Tibial artery (tissue), 4 donors: ENCODE data around the gene MPP2.
A peak's percentile ranks its signal among the peaks of the same experiment; 100 is the strongest.

ENCODE experiments used
- DNase-seq, 2 donors: peaks; one replicate each; pipeline ENCODE4 v3.0.0-alpha.2; 2019
- H3K27ac ChIP-seq, 2 donors: fragments of 200-600 bp; sonication (generic) in 1 of 2; 1 replicate in 1 of 2; 2 replicates in 1 of 2; pipeline ENCODE4 v1.5.1; 2018 to 2019; ENCODE audit warnings: mild to moderate bottlenecking in 1 of 2
- H3K27me3 ChIP-seq, 2 donors: fragments of 200-600 bp; sonication (generic) in 1 of 2; one replicate each; pipeline versions ENCODE4 v1.5.1 to v1.6.0; 2016 to 2019
- H3K36me3 ChIP-seq, 3 donors: fragments of 200-600 bp; sonication (generic) in 2 of 3; one replicate each; pipeline ENCODE4 v1.5.1; 2016 to 2019; ENCODE audit warnings: mild to moderate bottlenecking in 2 of 3
- H3K4me1 ChIP-seq, 4 donors: fragments of 200-600 bp; sonication (generic) in 2 of 4; 1 replicate in 3 of 4; 2 replicates in 1 of 4; pipeline ENCODE4 v1.5.1; 2016 to 2019
- H3K4me3 ChIP-seq, 2 donors: fragments of 200-600 bp; sonication (generic) in 1 of 2; 1 replicate in 1 of 2; 2 replicates in 1 of 2; pipeline ENCODE4 v1.5.1; 2018 to 2019; ENCODE audit warnings: mild to moderate bottlenecking in 2 of 2
- H3K9me3 ChIP-seq, 3 donors: fragments of 200-600 bp; sonication (generic) in 1 of 3; one replicate each; pipeline ENCODE4 v1.5.1; 2016 to 2019
- intact Hi-C: fragments of 100-400 bp; cut with DNase I; formaldehyde crosslinking; loops from one replicate; pipeline ENCODE4 v1.15.0; 2023; ENCODE audit warnings: low total_unique reads
- TF ChIP-seq, protein P1 (sequence below), 2 experiments: fragments of 200-600 bp in 1 of 2; fragments of 450-650 bp in 1 of 2; IDR thresholded peaks; one replicate each; pipeline ENCODE4 v1.5.1; 2017 to 2019; ENCODE audit warnings: antibody characterized with exemption in 2 of 2, mild to moderate bottlenecking in 1 of 2, moderate library complexity in 1 of 2

Gene MPP2

DNA sequence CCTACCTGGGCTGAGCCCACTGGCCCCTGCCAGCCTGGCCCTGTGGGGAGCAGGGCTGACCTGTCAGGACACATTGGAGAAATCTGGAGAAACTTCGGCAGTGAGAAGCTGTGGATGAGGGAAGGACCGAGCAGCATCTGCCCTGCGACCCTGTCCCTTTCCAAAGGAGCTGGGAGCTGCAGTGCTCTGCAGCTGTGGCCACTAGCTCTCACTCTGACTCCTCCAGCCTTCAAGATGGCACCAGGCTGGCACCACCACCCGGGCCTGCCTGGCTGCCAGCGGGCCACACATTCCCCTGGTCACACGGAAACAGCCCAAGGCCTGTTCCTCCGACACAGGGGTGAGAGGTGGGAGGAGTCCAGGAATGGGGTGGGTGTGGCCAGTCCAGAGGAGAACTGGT lies 30.3 kb downstream of the MPP2 start:
- H3K4me1 ChIP-seq: peaks cover 0 to 8% (median 1%) of the 10 kb centered on the region in 4 donors
- no peak for DNase-seq
- no peak overlapping the region for H3K27ac ChIP-seq
- intact Hi-C loops: loop anchor here (10.0 kb wide), 2 partner anchors 68 to 118 kb away; partner anchors contain the start of gene PPY
- peaks cover 5 to 28% (median 13%) of the 10 kb centered on the region in 3 donors for H3K36me3 ChIP-seq
- H3K27me3 ChIP-seq: peaks cover 0 to 6% of the 10 kb centered on the region in 2 donors
- no peak overlapping the region for H3K4me3 ChIP-seq
- TF ChIP-seq, protein P1, sequence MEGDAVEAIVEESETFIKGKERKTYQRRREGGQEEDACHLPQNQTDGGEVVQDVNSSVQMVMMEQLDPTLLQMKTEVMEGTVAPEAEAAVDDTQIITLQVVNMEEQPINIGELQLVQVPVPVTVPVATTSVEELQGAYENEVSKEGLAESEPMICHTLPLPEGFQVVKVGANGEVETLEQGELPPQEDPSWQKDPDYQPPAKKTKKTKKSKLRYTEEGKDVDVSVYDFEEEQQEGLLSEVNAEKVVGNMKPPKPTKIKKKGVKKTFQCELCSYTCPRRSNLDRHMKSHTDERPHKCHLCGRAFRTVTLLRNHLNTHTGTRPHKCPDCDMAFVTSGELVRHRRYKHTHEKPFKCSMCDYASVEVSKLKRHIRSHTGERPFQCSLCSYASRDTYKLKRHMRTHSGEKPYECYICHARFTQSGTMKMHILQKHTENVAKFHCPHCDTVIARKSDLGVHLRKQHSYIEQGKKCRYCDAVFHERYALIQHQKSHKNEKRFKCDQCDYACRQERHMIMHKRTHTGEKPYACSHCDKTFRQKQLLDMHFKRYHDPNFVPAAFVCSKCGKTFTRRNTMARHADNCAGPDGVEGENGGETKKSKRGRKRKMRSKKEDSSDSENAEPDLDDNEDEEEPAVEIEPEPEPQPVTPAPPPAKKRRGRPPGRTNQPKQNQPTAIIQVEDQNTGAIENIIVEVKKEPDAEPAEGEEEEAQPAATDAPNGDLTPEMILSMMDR (IDR thresholded peaks at IDR 0.05): no peak
- H3K9me3 ChIP-seq: no peaks in the 10 kb centered on the region

DNA sequence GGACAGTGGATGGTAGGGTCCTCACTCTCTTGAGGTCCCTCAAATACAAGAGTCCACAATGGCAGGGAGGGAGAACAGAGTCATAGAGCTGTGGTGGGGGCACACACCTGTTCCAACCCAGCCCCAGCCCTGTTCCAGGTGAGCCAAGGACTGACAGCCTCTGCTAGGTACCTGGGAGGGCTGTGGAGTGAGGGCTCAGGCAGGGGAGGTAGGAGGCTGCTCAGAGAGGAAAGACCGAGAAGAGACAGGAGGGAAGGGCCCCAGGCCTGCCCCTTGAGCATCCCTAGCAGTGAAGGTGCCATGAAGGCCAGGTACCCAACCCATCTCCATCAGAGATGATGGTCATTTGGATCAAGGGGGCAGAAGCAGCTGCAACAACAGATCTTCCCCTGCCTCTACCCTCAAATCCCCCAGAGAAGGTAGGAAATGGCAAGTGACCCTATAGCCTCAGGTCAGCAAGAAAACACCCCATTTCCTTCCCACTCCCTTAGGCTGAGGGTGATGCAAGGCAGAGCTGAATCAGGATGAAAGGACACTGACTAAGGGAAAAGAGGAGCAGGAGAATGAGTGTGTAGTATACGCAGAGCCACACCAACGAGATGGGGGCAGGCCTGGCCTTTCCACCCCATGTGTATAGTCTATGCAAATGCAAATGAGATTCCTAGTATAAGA lies 31.7 kb downstream of the MPP2 start:
- Histone ChIP-seq H3K4me3 (no peak overlapping the region), H3K4me1 (peaks cover 0 to 8% (median 1%) of the 10 kb centered on the region in 4 donors), H3K36me3 (peaks cover 0 to 14% (median 5%) of the 10 kb centered on the region in 3 donors), H3K27ac (no peak overlapping the region), H3K9me3 (no peaks in the 10 kb centered on the region), H3K27me3 (peaks cover 0 to 13% of the 10 kb centered on the region in 2 donors)
- peak in 1 of 2 donors; percentile 3 for DNase-seq
- intact Hi-C loops: loop anchor here (10.0 kb wide), 2 partner anchors 69 to 119 kb away; partner anchors contain the start of gene PPY
- TF ChIP-seq, protein P1 (IDR thresholded peaks at IDR 0.05): no peak

DNA sequence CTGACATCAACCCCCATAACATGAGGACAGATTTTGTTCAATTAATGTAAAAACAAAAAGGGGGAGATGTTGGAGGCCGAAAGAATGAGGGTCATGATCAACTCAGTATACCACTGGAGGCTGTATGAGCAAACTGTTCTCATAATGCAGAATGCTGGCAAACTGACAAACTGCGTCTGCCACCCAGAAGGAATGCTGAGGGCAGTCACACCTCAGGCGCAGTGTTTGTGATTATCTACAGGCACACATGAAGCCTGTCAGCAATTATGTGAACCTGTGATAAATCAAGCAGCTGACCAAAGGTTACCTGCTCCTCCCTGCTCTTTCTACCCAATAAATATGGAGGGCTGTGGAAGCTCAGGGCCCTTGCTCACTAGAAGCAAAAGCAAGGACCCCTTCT lies 33.0 kb downstream of the MPP2 start:
- H3K4me1 ChIP-seq: peaks cover 0 to 8% (median 1%) of the 10 kb centered on the region in 4 donors
- H3K4me3 ChIP-seq: no peak overlapping the region
- intact Hi-C loops: loop anchor here (10.0 kb wide), 2 partner anchors 71 to 121 kb away; partner anchors contain the start of gene PPY
- no peak for DNase-seq
- TF ChIP-seq, protein P1 (IDR thresholded peaks at IDR 0.05): no peak
- no peak overlapping the region for H3K27ac ChIP-seq
- H3K36me3 ChIP-seq: peaks cover 0 to 14% (median 2%) of the 10 kb centered on the region in 3 donors
- H3K9me3 ChIP-seq: no peaks in the 10 kb centered on the region
- peaks cover 0 to 15% of the 10 kb centered on the region in 2 donors for H3K27me3 ChIP-seq

DNA sequence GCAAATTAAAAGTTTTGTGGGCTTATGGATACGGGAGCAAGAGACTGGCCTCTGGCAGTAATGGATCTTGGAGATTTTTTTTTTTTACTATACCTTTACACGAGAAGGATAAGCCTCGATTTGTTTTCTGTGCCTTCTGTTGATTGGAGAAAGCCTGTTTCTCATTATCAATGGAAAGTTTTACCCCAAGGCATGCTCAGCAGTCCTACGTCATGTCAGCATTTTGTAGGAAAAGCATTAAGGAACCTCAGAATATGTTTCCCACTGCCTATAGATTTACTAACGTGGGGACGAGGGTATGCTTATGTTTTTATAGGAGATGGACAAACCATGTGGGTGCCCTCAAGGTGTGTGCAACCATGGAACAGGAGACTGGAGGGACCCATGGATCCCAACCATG lies 33.5 kb downstream of the MPP2 start:
- intact Hi-C loops: loop anchor here (10.0 kb wide), 2 partner anchors 71 to 121 kb away; partner anchors contain the start of gene PPY
- Histone ChIP-seq H3K9me3 (no peaks in the 10 kb centered on the region), H3K4me1 (peaks cover 0 to 5% (median 1%) of the 10 kb centered on the region in 4 donors), H3K27ac (no peak overlapping the region), H3K36me3 (peaks cover 0 to 14% (median 0%) of the 10 kb centered on the region in 3 donors), H3K4me3 (no peak overlapping the region), H3K27me3 (peaks cover 0 to 15% of the 10 kb centered on the region in 2 donors)
- no peak for DNase-seq
- TF ChIP-seq, protein P1 (IDR thresholded peaks at IDR 0.05): no peak

DNA sequence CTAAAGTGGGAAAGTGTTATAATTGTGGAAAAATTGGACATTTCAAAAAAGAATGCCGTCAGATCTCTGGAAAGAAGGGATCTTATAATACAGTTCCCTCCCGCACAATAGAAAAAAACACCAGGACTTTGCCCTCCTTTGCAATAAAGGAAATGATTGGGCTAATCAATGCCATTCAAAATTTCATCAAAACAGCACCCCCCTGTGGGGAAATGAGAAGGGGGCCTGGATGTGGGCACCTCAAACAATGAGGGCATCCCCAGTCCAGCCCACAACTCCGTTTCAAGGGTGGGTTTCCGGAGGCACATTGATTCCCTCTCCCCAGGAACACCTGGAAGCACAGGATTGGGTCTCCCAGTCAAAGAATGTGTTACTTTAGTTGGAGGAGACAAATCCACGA lies 34.2 kb downstream of the MPP2 start:
- DNase-seq: no peak
- Histone ChIP-seq H3K9me3 (no peaks in the 10 kb centered on the region), H3K27me3 (peaks cover 0 to 15% of the 10 kb centered on the region in 2 donors), H3K36me3 (peaks cover 0 to 14% (median 0%) of the 10 kb centered on the region in 3 donors), H3K27ac (no peak overlapping the region), H3K4me3 (no peak overlapping the region), H3K4me1 (no peaks in the 10 kb centered on the region)
- TF ChIP-seq, protein P1 (IDR thresholded peaks at IDR 0.05): no peak
- intact Hi-C loops: loop anchor here (10.0 kb wide), 2 partner anchors 72 to 122 kb away; partner anchors contain the start of gene PPY
